NT2/D1 (cell line): Measurements from ENCODE around the gene HLA-F.

Experiments used
- DNase-seq: peaks from one replicate; pipeline ENCODE4 v3.0.0-alpha.2; 2011; ENCODE audit warnings: low read depth, low spot score
- H3K27me3 ChIP-seq: 2 replicates; pipeline ENCODE4 v1.6.0; 2011; ENCODE audit warnings: mild to moderate bottlenecking; ENCODE audit not compliant: insufficient read length, insufficient read depth
- H3K36me3 ChIP-seq: 2 replicates; pipeline ENCODE4 v1.6.1; 2011; ENCODE audit warnings: mild to moderate bottlenecking, low read length, mixed read lengths; ENCODE audit not compliant: insufficient read depth, insufficient read length
- H3K4me1 ChIP-seq: 2 replicates; pipeline ENCODE4 v1.5.1; 2011; ENCODE audit not compliant: insufficient read depth, insufficient read length
- H3K4me3 ChIP-seq: 2 replicates; pipeline ENCODE4 v1.5.1; 2011; ENCODE audit warnings: low read depth; ENCODE audit not compliant: insufficient read length
- H3K9ac ChIP-seq: 2 replicates; pipeline ENCODE4 v1.6.0; 2011; ENCODE audit warnings: low read depth; ENCODE audit not compliant: insufficient read length
- H3K9me3 ChIP-seq: 2 replicates; pipeline ENCODE4 v1.5.1; 2011; ENCODE audit warnings: mild to moderate bottlenecking, low read length; ENCODE audit not compliant: insufficient read depth
- SUZ12 ChIP-seq: IDR thresholded peaks from 2 replicates; pipeline ENCODE4 v1.6.1; 2011; ENCODE audit not compliant: insufficient read length, insufficient read depth; ENCODE audit errors: extremely low read depth
- YY1 ChIP-seq: IDR thresholded peaks from 2 replicates; pipeline ENCODE4 v1.6.1; 2011; ENCODE audit not compliant: insufficient read length, insufficient read depth
- ZNF274 ChIP-seq: IDR thresholded peaks from 2 replicates; pipeline ENCODE4 v1.6.1; 2011; ENCODE audit warnings: mild to moderate bottlenecking, low read depth, low read length

The HLA-F gene

DNA sequence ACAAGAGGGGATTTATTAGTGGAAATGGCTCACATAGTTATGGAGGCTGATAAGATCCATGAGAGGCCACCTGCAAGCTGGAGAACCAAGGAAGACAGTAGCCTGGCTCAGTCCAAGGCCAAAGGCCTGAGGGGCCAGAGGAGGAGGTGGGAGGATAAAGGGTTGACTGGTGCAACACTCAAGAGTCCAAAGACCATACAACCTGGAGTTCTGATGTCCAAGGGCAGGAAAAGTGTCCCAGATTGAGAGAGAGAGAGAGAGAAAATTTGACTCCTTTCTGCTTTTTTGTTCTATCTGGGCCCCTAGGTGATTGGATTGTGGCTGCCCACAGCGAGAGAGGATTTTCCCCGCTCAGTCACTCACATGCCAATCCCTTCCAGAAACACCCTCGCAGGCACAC lies 8.0 kb downstream of the HLA-F start:
- H3K4me1 ChIP-seq: no peaks in the 10 kb centered on the region
- H3K4me3 ChIP-seq: no peak overlapping the region
- no peak for DNase-seq
- H3K9ac ChIP-seq: no peak overlapping the region
- H3K36me3 ChIP-seq: no peaks in the 10 kb centered on the region
- TF ChIP-seq SUZ12: no peak
- TF ChIP-seq YY1: no peak
- TF ChIP-seq ZNF274: no peak
- no peaks in the 10 kb centered on the region for H3K9me3 ChIP-seq
- no peaks in the 10 kb centered on the region for H3K27me3 ChIP-seq

DNA sequence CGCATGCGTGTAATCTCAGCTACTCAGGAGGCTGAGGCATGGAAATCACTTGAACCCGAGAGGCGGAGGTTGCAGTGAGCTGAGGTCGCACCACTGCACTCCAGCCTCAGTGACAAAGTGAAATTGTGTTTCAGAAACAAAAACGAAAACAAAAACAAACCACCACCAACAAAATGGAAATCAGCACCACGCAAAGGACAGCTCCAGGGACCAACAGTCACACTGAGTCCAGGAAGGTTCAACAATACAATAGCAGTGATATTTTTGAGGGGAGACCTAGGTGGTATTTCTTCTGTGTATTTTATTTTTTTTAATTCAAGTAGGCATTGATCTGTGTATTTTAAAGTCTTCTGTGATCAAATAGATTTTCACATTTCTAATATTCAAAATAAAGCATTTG lies 9.8 kb downstream of the HLA-F start:
- Histone ChIP-seq H3K9me3 (no peaks in the 10 kb centered on the region), H3K4me3 (no peak overlapping the region), H3K36me3 (no peaks in the 10 kb centered on the region), H3K9ac (no peak overlapping the region), H3K4me1 (no peaks in the 10 kb centered on the region), H3K27me3 (no peaks in the 10 kb centered on the region)
- DNase-seq: no peak
- TF ChIP-seq ZNF274 (no peak), YY1 (no peak), SUZ12 (no peak)

DNA sequence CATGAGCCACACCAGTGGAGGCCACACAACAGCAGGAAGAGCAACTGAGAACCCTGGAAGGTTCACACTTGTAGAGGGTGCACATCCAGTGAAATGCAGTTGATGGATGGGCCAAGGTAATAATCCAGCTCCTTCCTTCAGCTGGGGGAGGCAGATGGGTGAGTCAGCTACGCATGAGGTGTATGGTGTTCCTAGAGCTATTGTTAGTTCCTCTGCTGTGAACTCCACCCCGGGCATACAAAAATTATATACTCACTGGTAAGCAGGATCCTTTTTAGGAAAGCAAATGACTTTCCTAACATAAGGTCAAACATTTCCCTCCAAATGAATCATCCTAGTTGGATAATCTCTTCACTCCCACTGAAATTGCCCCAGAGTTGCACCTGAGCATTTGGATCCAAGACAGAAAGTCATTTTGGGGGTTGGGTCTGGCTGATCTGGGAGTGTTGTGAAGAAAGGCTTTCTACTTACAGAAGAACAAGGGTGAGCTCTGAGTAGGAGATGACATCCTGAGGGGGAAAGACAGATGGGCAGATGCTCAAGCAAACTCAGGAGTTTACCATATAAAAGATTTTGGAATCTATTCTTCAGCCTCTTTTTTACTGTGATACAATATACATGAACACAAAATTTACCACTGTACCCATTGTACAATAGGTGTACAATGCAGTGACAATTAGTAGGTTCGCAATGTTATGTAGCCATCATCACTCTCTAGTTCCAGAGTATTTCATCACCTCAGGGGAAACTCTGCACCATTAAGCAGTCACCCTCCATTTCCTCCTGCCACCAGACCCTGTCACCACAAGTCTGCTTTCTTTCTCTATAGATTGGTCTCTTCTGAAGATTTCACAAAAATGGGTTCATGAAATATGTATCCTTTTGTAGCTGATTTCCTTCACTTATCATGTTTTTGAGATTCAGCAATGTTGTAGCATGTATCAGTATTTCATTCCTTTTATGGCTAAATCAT lies 11.1 kb downstream of the HLA-F start:
- H3K9me3 ChIP-seq: no peaks in the 10 kb centered on the region
- TF ChIP-seq ZNF274 (no peak), SUZ12 (no peak), YY1 (no peak)
- no peaks in the 10 kb centered on the region for H3K36me3 ChIP-seq
- H3K4me1 ChIP-seq: no peaks in the 10 kb centered on the region
- DNase-seq: no peak
- no peak overlapping the region for H3K4me3 ChIP-seq
- H3K27me3 ChIP-seq: no peaks in the 10 kb centered on the region
- no peak overlapping the region for H3K9ac ChIP-seq

GRCh38 chr6:29736563-29736962 lies 13.3 kb downstream of the HLA-F start:
- no peaks in the 10 kb centered on the region for H3K36me3 ChIP-seq
- DNase-seq: no peak
- TF ChIP-seq YY1 (no peak), ZNF274 (no peak), SUZ12 (no peak)

DNA sequence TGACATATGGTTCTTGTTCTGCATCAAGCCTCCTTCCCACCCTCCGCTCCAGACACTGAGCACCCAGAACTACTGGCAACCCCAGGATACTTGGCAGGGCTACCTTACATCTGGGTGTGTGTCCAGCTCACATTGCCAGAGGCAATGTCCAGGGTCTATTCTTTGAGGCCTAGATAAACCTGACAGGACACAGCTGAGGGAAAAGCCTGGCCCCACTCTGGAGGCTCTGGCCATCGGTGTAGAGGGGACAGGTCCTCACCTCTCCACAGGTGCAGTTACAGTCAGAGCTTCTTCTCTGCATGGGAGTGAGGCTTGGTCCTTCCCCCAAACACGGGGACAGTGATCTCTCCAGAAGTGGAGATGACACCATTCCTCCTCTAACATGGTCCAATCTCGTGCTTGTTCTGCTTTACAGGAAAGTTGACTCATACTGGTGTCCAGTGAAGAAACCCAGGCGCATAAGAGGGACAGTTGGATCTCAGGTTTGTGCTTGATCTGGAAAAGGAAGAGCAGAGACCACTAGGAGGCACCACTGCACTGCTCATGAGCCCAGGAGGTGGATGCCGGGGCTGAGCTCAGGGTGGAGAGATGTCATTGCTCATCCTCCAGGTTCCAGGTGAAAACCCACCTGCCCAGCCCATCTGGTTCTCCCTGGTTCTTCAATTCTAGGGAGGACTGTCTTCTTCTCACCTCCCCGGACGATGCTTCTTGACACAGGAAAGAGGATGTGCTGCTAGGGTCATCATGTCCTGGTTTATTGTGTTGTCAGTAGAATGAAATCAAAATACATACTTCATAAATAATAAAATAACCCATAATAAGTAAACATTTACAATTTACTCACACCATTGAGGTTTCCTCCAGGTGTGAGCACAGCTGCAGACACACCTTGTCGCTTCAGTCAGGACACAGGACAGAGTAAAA lies 14.7 kb downstream of the HLA-F start:
- TF ChIP-seq ZNF274 (no peak), YY1 (no peak), SUZ12 (no peak)
- H3K36me3 ChIP-seq: no peaks in the 10 kb centered on the region
- H3K9me3 ChIP-seq: no peaks in the 10 kb centered on the region
- no peaks in the 10 kb centered on the region for H3K4me1 ChIP-seq
- DNase-seq: peak; percentile 58
- H3K9ac ChIP-seq: no peak overlapping the region
- H3K4me3 ChIP-seq: no peak overlapping the region
- no peaks in the 10 kb centered on the region for H3K27me3 ChIP-seq

More at GRCh38 chr6:29736563-29736962, 13.3 kb downstream of the HLA-F start:
- Histone ChIP-seq H3K4me1 (no peaks in the 10 kb centered on the region), H3K27me3 (no peaks in the 10 kb centered on the region), H3K9ac (no peak overlapping the region), H3K9me3 (no peaks in the 10 kb centered on the region), H3K4me3 (no peak overlapping the region)

- H3K4me3 ChIP-seq: no peak overlapping the region
- no peak for TF ChIP-seq YY1
- TF ChIP-seq SUZ12: no peak
- no peak for TF ChIP-seq ZNF274
- no peaks in the 10 kb centered on the region for H3K9me3 ChIP-seq
- no peak overlapping the region for H3K9ac ChIP-seq
- no peaks in the 10 kb centered on the region for H3K4me1 ChIP-seq
- no peak for DNase-seq
- no peaks in the 10 kb centered on the region for H3K27me3 ChIP-seq
- no peaks in the 10 kb centered on the region for H3K36me3 ChIP-seq
These were observed 16.1 kb downstream of the HLA-F start for GRCh38 chr6:29739136-29739881.
